GM10266 (cell line): ENCODE measurements around the gene CPLANE1.
"Not testable (repeated sequence)": the region's sequence is repeated elsewhere in the genome, so short reads cannot be mapped to it uniquely, and the experiment has no call there.

Experiments
- DNase-seq: peaks from one replicate; pipeline ENCODE4 v3.0.0; 2012; ENCODE audit errors: extremely low spot score
- TF ChIP-seq, protein P1 (sequence below): IDR thresholded peaks from 2 replicates; pipeline ENCODE4 v1.5.1; 2012; ENCODE audit warnings: mild to moderate bottlenecking, low read depth; ENCODE audit not compliant: control insufficient read depth, insufficient read depth; ENCODE audit errors: missing control alignments

Gene CPLANE1

GRCh38 chr5:37222181-37222580, 27.0 kb downstream of the CPLANE1 start:
- TF ChIP-seq, protein P1, sequence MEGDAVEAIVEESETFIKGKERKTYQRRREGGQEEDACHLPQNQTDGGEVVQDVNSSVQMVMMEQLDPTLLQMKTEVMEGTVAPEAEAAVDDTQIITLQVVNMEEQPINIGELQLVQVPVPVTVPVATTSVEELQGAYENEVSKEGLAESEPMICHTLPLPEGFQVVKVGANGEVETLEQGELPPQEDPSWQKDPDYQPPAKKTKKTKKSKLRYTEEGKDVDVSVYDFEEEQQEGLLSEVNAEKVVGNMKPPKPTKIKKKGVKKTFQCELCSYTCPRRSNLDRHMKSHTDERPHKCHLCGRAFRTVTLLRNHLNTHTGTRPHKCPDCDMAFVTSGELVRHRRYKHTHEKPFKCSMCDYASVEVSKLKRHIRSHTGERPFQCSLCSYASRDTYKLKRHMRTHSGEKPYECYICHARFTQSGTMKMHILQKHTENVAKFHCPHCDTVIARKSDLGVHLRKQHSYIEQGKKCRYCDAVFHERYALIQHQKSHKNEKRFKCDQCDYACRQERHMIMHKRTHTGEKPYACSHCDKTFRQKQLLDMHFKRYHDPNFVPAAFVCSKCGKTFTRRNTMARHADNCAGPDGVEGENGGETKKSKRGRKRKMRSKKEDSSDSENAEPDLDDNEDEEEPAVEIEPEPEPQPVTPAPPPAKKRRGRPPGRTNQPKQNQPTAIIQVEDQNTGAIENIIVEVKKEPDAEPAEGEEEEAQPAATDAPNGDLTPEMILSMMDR: no peak
- no peak for DNase-seq

GRCh38 chr5:37220426-37220825, 28.8 kb downstream of the CPLANE1 start:
- DNase-seq: not testable (repeated sequence)

- DNase-seq: not testable (repeated sequence)
Observed at GRCh38 chr5:37219384-37219783, 29.8 kb downstream of the CPLANE1 start.

GRCh38 chr5:37217976-37218375, 31.2 kb downstream of the CPLANE1 start:
- DNase-seq: no peak
- TF ChIP-seq, protein P1: no peak

DNA sequence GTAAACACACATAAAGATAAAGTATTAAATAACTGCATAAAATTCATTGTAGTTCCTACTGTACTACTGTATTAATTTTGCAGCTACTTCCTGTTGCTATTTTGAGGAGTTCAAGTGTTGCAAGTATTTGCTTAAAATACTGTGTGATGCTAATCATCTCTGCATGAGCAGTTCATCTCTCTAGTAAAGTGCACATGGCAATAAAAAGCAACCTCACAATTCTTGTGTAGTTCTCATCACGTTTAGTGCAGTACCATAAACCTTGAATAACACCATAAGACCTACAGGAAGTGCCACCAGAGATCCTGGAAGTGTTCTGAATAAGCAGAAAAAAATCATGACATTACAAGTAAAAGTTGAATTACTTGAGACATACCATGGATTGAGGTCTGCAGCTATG, 34.6 kb downstream of the CPLANE1 start:
- TF ChIP-seq, protein P1: no peak

DNA sequence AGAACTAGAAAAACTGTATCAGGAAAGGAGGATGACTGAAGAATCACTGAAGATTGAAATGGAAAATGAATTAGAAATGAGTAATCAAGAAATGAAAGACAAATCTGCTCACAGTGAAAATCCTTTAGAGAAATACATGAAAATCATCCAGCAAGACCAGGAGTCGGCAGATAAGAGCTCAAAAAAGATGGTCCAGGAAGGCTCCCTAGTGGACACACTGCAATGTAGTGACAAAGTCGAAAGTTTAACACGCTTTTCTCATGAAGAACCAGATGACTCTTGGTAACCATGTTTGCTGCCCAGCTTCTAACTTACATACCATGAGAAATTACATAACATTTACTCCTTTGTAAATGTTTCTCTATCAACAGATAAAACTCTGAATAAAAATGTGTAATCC, 37.1 kb downstream of the CPLANE1 start:
- no peak for DNase-seq
- TF ChIP-seq, protein P1: no peak

More for the DNA sequence above, 34.6 kb downstream of the CPLANE1 start:
- no peak for DNase-seq

DNA sequence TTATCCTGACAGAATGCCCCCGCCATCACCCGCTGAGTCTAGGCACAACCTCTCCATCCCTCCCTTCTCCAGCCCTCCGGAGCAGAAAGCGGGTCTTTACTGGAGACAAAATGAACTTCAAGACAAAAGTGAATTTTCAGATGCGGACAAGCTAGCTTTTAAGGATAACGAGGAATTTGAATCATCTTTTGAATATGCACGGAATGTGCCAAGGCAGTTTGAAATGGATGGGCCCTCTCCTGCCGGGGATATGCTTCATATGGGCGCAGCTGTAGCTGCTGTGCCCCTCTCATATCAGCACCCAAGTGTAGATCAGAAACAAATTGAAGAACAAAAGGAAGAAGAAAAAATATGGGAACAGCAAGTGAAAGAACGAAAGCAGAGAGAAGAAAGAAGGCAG, 37.5 kb downstream of the CPLANE1 start:
- DNase-seq: no peak

DNA sequence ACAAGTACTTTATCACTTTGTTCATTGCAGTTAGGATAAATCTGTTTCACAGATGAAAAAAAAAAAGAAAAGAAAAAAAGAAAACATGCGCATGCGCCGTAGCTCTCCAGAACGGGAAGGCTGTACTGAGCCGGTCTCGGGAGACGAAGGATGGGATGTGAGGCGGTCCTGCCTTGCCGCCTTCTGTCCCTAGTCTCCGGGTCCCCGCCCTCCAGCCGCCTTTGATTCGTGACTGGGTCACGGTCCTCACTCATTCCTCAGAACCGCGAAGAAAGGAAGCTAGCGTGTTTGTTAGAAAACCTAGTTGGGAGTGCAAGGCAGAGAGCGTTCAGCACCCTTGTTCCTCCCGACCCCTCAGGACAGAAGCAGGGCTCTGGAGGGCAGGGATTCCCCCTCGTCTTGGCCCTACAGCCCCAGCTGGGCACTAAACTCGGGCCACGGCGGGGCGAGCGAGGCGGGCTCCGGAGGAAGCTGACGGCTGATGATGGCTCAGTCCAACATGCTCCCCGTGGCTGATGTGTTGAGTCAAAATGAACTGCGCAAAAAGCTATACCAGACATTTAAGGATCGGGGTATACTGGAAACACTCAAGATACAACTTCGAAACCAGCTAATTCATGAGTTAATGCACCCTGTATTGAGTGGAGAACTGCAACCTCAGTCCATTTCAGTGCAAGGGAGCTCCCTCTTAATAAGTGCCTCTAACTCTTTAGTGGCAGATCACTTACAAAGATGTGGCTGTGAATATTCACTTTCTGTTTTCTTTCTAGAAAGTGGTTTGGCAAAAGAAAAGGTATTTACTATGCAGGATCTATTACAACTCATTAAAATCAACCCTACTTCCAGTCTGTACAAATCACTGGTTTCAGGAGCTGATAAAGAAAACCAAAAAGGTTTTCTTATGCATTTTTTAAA, 40.0 kb downstream of the CPLANE1 start:
- TF ChIP-seq, protein P1: no peak
- DNase-seq: no peak

More for the DNA sequence above, 37.5 kb downstream of the CPLANE1 start:
- TF ChIP-seq, protein P1: no peak
